GM21786 (cell line): ENCODE data around the gene PRSS53.
A peak's percentile ranks its signal among the peaks of the same experiment; 100 is the strongest.
"Not testable (repeated sequence)": the region's sequence is repeated elsewhere in the genome, so short reads cannot be mapped to it uniquely, and the experiment has no call there.

Experiments
- ATAC-seq: cut with Tn5 transposase; IDR thresholded peaks from one replicate; pipeline ENCODE4 v1.9.1; 2021; ENCODE audit not compliant: unreplicated experiment

The PRSS53 gene

GRCh38 chr16:31118223-31119155 lies 29.7 kb upstream of the PRSS53 start:
- no peak for ATAC-seq

DNA sequence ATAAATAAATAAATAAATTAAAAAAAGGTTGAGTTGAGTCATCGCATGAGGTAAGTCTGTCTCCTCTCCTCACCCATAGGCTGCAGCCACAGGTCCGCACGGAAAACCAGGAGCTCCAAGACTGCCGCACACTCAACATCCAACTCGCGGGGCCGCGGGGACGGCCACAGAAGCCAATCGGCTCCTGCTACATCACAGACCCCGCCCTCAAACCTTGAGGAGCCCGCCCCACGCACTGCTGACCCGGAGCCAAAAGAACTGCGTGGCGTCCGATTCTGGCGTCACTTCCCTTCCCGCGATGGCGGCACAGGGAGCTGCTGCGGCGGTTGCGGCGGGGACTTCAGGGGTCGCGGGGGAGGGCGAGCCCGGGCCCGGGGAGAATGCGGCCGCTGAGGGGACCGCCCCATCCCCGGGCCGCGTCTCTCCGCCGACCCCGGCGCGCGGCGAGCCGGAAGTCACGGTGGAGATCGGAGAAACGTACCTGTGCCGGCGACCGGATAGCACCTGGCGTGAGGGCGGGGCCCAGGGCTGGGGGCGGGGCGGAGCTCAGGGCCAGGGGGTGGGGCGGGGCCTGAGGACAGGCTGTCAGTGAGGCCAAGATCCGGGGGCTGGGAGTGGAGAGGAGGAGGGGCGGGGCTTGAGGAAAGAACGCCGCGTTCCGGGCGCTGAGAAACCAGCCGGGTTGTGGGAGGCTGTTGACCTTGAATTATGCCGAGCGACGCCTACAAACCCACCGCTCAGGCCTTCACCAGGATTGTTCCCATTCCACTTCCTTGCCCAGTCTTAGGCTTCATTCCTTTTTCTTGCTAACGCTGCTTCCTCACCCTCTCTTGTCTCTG lies 28.9 kb upstream of the PRSS53 start, which contains the start of gene KAT8:
TSS of gene KAT8 (plus strand) at position 281 of the 839 bp plus-strand sequence. CDS start at position 299, 18 bp downstream.
- peak; percentile 83 for ATAC-seq

DNA sequence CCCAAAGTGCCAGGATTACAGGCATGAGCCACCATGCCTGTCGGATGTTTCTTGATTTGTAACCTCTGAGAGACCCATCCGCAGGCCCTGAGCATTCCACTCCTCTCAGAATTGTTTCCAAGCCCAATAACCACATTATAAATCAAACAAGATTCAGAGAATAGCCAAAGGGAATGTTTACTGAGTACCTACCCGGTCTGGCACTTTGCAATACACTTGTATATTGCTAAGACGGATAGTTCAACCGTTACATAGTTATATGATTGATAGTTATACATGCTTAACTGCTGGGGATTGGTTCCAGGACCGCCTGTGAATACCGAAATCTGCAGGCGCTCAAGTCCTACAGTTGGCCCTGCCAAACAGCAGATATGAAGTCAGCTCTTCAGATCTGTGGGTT lies 25.7 kb upstream of the PRSS53 start:
- no peak for ATAC-seq

GRCh38 chr16:31113121-31114120 lies 24.7 kb upstream of the PRSS53 start:
- peak; percentile 31 for ATAC-seq

GRCh38 chr16:31112711-31113110 lies 24.0 kb upstream of the PRSS53 start:
- no peak for ATAC-seq

DNA sequence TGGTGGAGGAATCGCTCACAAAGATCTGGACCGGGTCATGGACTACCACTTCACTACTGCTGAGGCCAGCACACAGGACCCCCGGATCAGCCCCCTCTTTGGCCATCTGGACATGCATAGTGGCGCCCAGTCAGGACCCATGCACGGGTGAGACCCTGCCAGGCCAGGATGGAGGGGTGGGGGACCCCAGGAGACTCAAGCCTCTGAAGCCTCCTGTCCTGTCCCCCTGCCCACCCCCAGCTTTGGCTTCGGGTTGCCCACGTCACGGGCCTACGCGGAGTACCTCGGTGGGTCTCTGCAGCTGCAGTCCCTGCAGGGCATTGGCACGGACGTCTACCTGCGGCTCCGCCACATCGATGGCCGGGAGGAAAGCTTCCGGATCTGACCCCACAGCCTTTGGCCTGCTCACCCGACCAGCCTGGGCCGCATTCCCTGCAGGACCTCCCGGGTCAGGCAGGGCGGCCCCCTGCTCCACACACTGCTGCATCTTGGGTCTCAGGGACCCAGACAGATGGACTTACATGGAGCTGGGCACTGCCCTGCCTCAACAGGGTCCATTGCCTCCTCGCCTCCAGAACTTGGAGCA lies 23.2 kb upstream of the PRSS53 start:
- no peak for ATAC-seq

GRCh38 chr16:31110106-31111034 lies 21.6 kb upstream of the PRSS53 start:
- ATAC-seq: no peak

DNA sequence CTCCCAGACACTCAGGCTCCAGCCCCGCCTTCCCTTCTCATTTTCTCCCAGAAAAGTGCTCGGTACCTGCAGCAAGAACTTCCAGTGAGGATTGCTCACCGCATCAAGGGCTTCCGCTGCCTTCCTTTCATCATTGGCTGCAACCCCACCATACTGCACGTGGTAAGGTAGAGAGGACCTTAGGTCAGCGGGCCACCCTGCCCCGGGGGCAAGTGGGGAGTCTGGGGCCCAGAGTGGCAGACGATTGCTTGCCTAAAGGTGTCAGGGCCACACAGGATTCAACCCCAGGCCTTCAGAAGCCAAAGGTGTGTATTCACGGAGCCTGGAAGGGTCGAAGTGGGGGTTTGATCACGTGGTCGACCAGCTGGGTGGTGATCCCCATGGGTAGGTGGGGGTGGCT lies 20.9 kb upstream of the PRSS53 start:
- no peak for ATAC-seq

- ATAC-seq: no peak
Observed at GRCh38 chr16:31108794-31109558, 20.2 kb upstream of the PRSS53 start.

GRCh38 chr16:31108035-31108793 lies 19.5 kb upstream of the PRSS53 start, which contains the start of gene BCKDK:
Gene BCKDK, plus strand, starts transcription at chr16:31108386. Its CDS starts 838 bp downstream, at chr16:31109224.
- ATAC-seq: peak; percentile 78

DNA sequence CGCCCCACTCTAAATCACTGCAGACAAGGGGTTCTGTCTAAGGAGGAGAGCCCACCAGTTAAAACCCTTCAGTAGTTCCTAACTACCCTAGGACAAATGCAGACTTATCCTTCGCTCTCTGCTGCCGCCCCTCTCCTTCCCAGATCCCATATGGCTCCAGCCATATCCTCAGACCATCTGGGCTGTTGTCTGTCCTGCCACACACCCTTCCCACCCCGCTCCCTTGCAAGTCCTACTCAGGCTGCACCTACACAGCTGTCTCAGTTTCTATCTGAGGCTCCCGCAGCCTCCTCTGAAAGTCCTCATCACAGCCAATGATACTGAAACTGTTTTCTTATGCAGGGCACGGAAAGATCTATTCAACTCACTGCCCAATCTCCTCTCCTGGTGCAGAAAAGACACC lies 18.7 kb upstream of the PRSS53 start:
- ATAC-seq: peak; percentile 52

GRCh38 chr16:31106509-31107464 lies 18.0 kb upstream of the PRSS53 start:
- ATAC-seq: no peak

DNA sequence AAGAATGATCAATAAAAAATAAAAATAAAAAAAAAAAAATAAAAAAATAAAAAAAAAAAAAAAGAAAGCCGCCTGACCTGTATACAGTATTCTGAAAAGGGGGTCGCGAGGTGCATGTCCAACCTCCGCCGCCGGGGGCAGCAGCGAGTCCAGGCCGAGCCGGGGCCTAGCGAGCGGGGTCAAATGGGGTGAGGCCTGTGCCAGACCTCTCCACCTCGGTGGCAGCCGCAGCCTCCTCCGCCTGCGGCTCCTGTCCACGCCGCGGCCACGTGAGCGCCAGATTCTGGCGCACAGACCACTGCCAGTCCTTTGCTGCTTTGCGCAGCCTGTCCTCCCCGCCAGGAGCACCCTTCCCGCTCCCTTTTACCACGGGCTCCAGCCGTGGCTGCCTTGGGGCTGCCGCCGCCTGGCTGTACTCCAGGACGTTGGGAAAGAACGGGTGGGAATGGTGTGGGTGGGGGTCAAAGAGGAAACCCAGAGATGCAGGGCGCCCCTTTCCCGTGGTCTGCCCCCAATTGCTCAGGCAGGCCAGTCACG lies 17.0 kb upstream of the PRSS53 start:
- ATAC-seq: no peak

DNA sequence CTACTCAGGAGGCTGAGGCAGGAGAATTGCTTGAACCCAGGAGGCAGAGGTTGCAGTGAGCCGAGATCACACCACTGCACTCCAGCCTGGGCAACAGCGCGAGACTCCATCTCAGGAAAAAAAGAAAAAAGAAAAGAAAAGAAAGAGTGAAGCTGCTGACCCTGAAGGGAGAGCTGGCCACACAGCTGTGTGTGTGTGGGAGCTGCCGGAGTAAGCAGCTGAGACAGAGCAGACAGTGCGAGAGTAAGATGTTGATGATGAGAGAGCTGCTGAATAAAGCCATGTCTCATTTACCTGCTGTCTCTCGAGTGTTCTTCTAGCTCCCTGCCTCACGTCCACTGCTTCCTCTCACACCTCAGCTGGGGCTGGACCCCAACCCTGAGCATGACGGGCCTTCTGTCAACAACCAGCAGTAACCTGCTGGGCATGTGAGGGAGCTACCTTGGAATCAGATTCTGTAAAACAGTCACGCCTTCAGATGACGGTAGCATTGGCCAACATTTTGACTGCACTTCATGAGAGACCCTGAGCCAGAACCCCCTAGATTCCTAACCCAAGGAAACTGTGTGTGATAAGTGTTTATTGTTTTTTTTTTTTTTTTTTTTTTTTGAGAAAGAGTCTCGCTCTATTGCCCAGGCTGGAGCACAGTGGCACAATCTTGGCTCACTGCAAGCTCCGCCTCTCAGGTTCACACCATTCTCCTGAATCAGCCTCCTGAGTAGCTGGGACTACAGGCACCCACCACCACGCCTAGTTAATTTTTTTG lies 12.3 kb upstream of the PRSS53 start:
- not testable (repeated sequence) for ATAC-seq
